Hepatocyte (in vitro differentiated cells): ENCODE results near the gene GLCCI1. TPM values are rescaled to one million over a fixed set of nuclear protein-coding genes. Genes with fewer than 3 reads are reported as not detected.

Experiments used
- DNase-seq: peaks from one replicate; pipeline ENCODE4 v3.0.0-alpha.2; 2016; ENCODE audit warnings: low spot score
- H2AFZ ChIP-seq: fragments of 200-600 bp; sonication (generic); 2 replicates; pipeline ENCODE4 v1.6.0; 2016; ENCODE audit warnings: antibody characterized with exemption, mild to moderate bottlenecking
- H3K27ac ChIP-seq: fragments of 200-600 bp; sonication (generic); 2 replicates; pipeline ENCODE4 v1.5.1; 2016; ENCODE audit warnings: mild to moderate bottlenecking
- H3K27me3 ChIP-seq: fragments of 200-600 bp; sonication (generic); 2 replicates; pipeline ENCODE4 v1.6.1; 2016
- H3K36me3 ChIP-seq: fragments of 200-600 bp; sonication (generic); replicated peaks from 2 replicates; pipeline ENCODE4 v1.5.1; 2016; ENCODE audit warnings: low read depth; ENCODE audit not compliant: insufficient read depth
- H3K4me1 ChIP-seq: fragments of 200-600 bp; sonication (generic); 2 replicates; pipeline ENCODE4 v1.5.1; 2016; ENCODE audit warnings: mild to moderate bottlenecking, moderate library complexity; ENCODE audit not compliant: insufficient read depth
- H3K4me2 ChIP-seq: fragments of 200-600 bp; sonication (generic); 2 replicates; pipeline ENCODE4 v1.6.0; 2016
- H3K4me3 ChIP-seq: fragments of 200-600 bp; sonication (generic); 2 replicates; pipeline ENCODE4 v1.5.1; 2016; ENCODE audit warnings: mild to moderate bottlenecking
- H3K79me2 ChIP-seq: fragments of 200-600 bp; sonication (generic); 2 replicates; pipeline ENCODE4 v1.6.0; 2017; ENCODE audit warnings: mild to moderate bottlenecking
- H3K9me2 ChIP-seq: fragments of 200-600 bp; sonication (generic); replicated peaks from 2 replicates; pipeline ENCODE4 v1.6.0; 2017; ENCODE audit warnings: mild to moderate bottlenecking; ENCODE audit not compliant: insufficient read depth
- H3K9me3 ChIP-seq: fragments of 200-600 bp; sonication (generic); 2 replicates; pipeline ENCODE4 v1.5.1; 2016; ENCODE audit warnings: low read depth, mild to moderate bottlenecking
- H4K20me1 ChIP-seq: fragments of 200-600 bp; sonication (generic); 2 replicates; pipeline ENCODE4 v1.6.0; 2016; ENCODE audit warnings: mild to moderate bottlenecking; ENCODE audit not compliant: insufficient read depth, poor library complexity, severe bottlenecking
- EZH2 ChIP-seq: fragments of 200-600 bp; sonication (generic); IDR thresholded peaks from 2 replicates; pipeline ENCODE4 v1.6.1; 2016; ENCODE audit warnings: antibody characterized with exemption, mild to moderate bottlenecking, borderline replicate concordance
- EZH2phosphoT487 ChIP-seq: fragments of 200-600 bp; sonication (generic); IDR thresholded peaks from one replicate; pipeline ENCODE4 v1.6.1; 2018; ENCODE audit warnings: antibody characterized with exemption, mild to moderate bottlenecking, low read depth, moderate library complexity; ENCODE audit not compliant: unreplicated experiment, severe bottlenecking
- WGBS: methylation state at CpG from one replicate; pipeline ENCODE4 v1.1.6; 2016; ENCODE audit warnings: low lambda C conversion rate; ENCODE audit errors: missing lambda C conversion rate; 5-methylcytosine and 5-hydroxymethylcytosine counted together
- polyA plus RNA-seq: library from polyadenylated mRNA; unstranded; fragments of >200 nt; fragmentation: Nextera tagmentation; extraction: Ambion mirVana; gene quantifications from 2 replicates; pipeline ENCODE4 v1.2.1, GENCODE V29; 2016
- total RNA-seq: library from RNA; depleted of rRNA; stranded (reverse); fragments of >200 nt; gene quantifications from 2 replicates; pipeline ENCODE4 v1.2.3, GENCODE V29; 2014
- TF ChIP-seq, protein P1 (sequence below): fragments of 200-600 bp; sonication (generic); IDR thresholded peaks from 2 replicates; pipeline ENCODE4 v1.5.1; 2016; ENCODE audit warnings: antibody characterized with exemption, mild to moderate bottlenecking; ENCODE audit not compliant: poor library complexity

Gene GLCCI1
- total and polyA plus RNA-seq, 2 experiments from 2014 or later, result 15.7 to 21.4 TPM

DNA sequence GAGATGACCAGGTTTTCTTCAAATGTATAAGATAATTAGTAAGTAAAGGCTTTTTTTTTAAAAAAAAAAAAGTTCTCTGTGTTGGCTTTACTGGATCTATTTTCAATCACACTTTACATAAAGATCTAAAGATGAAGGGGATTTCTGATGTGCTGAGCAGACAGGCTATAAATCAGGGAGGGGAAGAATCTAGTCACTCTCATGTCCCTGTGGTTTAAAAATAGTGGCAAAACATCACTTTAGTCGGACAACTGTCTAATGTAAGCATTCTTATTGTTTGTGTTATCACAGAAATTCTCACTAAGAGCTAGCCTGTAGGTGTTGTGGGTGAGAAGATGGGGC lies 160.7 kb downstream of the GLCCI1 start:
- H3K4me3 ChIP-seq, result no peak overlapping the region
- H2AFZ ChIP-seq, result no peak overlapping the region
- 89% methylated on average over 1 of the region's 1 CpG for WGBS
- H3K36me3 ChIP-seq, result no peaks in the 10 kb centered on the region
- H3K27ac ChIP-seq, result no peak overlapping the region
- H3K79me2 ChIP-seq, result no peaks in the 10 kb centered on the region
- DNase-seq, result no peak
- TF ChIP-seq, protein P1, sequence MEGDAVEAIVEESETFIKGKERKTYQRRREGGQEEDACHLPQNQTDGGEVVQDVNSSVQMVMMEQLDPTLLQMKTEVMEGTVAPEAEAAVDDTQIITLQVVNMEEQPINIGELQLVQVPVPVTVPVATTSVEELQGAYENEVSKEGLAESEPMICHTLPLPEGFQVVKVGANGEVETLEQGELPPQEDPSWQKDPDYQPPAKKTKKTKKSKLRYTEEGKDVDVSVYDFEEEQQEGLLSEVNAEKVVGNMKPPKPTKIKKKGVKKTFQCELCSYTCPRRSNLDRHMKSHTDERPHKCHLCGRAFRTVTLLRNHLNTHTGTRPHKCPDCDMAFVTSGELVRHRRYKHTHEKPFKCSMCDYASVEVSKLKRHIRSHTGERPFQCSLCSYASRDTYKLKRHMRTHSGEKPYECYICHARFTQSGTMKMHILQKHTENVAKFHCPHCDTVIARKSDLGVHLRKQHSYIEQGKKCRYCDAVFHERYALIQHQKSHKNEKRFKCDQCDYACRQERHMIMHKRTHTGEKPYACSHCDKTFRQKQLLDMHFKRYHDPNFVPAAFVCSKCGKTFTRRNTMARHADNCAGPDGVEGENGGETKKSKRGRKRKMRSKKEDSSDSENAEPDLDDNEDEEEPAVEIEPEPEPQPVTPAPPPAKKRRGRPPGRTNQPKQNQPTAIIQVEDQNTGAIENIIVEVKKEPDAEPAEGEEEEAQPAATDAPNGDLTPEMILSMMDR, result no peak
- TF ChIP-seq EZH2, result no peak
- TF ChIP-seq EZH2phosphoT487, result no peak
- no peaks in the 10 kb centered on the region for H3K9me3 ChIP-seq
- no peaks in the 10 kb centered on the region for H3K9me2 ChIP-seq
- H3K4me1 ChIP-seq, result no peaks in the 10 kb centered on the region
- H4K20me1 ChIP-seq, result no peaks in the 10 kb centered on the region
- H3K4me2 ChIP-seq, result no peak overlapping the region
- no peaks in the 10 kb centered on the region for H3K27me3 ChIP-seq

DNA sequence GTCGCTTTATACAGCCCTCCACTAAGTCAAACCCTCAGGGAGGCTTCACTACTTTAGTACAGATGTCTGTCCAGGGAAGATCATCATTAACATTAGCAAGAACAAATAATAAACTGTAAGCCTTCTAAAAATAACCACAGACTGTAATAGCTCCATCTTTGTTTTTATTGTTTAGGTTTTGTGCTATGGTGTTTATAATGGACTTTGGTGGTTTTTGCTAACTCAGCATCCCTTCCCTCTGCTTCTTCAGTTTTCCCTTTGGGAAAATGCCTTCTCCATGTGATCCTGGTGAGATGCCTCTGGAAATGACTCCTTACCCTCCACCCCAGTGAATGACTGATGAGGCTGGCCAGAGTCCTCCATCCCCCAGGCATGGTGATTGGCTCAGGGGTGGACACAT lies 162.1 kb downstream of the GLCCI1 start:
- H3K4me1 ChIP-seq, result no peaks in the 10 kb centered on the region
- no peak overlapping the region for H3K27ac ChIP-seq
- no peaks in the 10 kb centered on the region for H3K27me3 ChIP-seq
- no peak overlapping the region for H2AFZ ChIP-seq
- H3K9me3 ChIP-seq, result no peaks in the 10 kb centered on the region
- H3K4me3 ChIP-seq, result no peak overlapping the region
- no peaks in the 10 kb centered on the region for H4K20me1 ChIP-seq
- H3K36me3 ChIP-seq, result no peaks in the 10 kb centered on the region
- H3K4me2 ChIP-seq, result no peak overlapping the region
- TF ChIP-seq, protein P1, result no peak
- TF ChIP-seq EZH2phosphoT487, result no peak
- TF ChIP-seq EZH2, result no peak
- no peaks in the 10 kb centered on the region for H3K9me2 ChIP-seq
- H3K79me2 ChIP-seq, result no peaks in the 10 kb centered on the region
- DNase-seq, result no peak
- WGBS, result 92% methylated on average over 1 of the region's 1 CpG

DNA sequence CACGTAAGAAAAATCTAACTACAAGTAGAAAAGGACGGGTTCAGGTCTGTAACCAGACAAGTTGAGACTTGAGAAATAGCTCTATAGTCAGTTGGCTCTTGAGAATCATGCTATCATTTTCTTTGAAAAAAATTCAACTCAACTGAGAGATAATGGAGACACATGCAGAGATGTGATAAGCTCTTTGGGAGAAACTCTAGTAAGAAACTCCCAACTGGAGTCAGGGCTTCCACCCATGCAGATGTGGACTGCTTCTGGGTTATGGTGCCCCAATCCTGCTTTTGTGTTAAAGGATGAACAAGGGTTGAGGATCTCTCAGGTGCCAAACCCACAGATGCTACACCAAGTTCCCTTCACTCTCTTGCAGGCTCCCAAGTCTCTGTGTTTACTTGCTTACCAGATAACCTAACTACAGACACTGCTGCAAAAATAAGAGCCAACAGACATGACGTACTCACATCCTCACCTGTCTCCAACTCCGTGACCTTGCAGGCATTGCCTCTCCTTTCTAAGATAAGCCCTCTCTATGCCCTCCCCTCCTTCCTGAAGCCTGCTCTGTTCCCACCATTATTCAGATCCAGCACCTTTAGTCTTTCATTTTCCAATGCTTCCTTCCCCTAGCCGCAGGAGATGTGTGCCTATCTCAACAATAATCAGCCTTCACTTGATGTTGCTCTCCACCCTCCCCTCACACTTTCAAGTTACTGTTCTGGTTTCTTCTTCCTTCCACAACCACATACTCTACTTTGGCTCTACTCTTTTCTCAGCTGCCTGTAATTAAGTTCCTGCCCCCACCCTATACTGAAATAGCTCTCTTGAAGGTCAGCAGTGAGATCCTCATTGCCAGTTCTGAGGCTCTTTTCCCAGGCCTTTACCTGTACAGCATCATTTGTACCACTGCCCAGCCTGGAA lies 163.4 kb downstream of the GLCCI1 start:
- no peaks in the 10 kb centered on the region for H3K36me3 ChIP-seq
- no peak for DNase-seq
- WGBS, result 79% methylated on average over 5 of the region's 5 CpGs
- H3K27me3 ChIP-seq, result no peaks in the 10 kb centered on the region
- H3K4me2 ChIP-seq, result no peak overlapping the region
- H3K4me3 ChIP-seq, result no peak overlapping the region
- H3K9me2 ChIP-seq, result no peaks in the 10 kb centered on the region
- no peaks in the 10 kb centered on the region for H4K20me1 ChIP-seq
- no peak for TF ChIP-seq EZH2phosphoT487
- TF ChIP-seq EZH2, result no peak
- TF ChIP-seq, protein P1, result no peak
- no peak overlapping the region for H3K27ac ChIP-seq
- H3K4me1 ChIP-seq, result no peaks in the 10 kb centered on the region
- H3K9me3 ChIP-seq, result no peaks in the 10 kb centered on the region
- H2AFZ ChIP-seq, result no peak overlapping the region
- H3K79me2 ChIP-seq, result no peaks in the 10 kb centered on the region
